Measurements from ENCODE around the gene FAM222B. TPM values are rescaled to one million over a fixed set of nuclear protein-coding genes. Genes with fewer than 3 reads are reported as not detected.
"Not testable (repeated sequence)": the region's sequence is repeated elsewhere in the genome, so short reads cannot be mapped to it uniquely, and the experiment has no call there.

Gene FAM222B
- total and polyA plus RNA-seq, 8 donors = 16.5 to 25.4 (median 19.6) TPM

DNA sequence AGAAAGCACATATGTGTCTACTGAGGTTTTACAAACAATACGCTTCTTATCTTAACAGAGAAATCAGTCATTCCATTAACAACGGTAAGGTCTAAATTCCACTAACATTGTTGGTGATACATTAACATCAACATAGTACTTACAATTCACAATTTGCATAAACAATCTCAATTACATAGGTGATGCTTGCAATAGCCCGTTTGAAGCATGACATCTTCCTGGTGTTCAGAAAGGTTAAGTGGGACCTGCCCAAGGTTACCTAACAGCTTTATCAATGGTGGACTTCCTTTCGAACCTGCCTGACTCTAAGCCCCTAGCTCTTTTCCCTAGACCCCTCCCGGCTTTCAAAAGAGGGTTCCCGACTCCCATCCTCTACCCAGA, 699 bp downstream of the FAM222B start:
- no peaks in the 10 kb centered on the region for H3K9me3 ChIP-seq
- H3K27me3 ChIP-seq = no peaks in the 10 kb centered on the region
- H3K27ac ChIP-seq = peak overlapping the region; percentile 52 to 73
- TF ChIP-seq, protein P1, sequence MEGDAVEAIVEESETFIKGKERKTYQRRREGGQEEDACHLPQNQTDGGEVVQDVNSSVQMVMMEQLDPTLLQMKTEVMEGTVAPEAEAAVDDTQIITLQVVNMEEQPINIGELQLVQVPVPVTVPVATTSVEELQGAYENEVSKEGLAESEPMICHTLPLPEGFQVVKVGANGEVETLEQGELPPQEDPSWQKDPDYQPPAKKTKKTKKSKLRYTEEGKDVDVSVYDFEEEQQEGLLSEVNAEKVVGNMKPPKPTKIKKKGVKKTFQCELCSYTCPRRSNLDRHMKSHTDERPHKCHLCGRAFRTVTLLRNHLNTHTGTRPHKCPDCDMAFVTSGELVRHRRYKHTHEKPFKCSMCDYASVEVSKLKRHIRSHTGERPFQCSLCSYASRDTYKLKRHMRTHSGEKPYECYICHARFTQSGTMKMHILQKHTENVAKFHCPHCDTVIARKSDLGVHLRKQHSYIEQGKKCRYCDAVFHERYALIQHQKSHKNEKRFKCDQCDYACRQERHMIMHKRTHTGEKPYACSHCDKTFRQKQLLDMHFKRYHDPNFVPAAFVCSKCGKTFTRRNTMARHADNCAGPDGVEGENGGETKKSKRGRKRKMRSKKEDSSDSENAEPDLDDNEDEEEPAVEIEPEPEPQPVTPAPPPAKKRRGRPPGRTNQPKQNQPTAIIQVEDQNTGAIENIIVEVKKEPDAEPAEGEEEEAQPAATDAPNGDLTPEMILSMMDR (IDR thresholded peaks at IDR 0.05) = no peak
- ATAC-seq = peak; percentile 25
- H3K36me3 ChIP-seq = no peaks in the 10 kb centered on the region
- no peak for DNase-seq
- peaks cover 0 to 25% of the 10 kb centered on the region in 2 donors for H3K4me1 ChIP-seq
- intact Hi-C loops (cut with DNase I) = no loop called here
- peak overlapping the region; percentile 62 to 65 for H3K4me3 ChIP-seq

DNA sequence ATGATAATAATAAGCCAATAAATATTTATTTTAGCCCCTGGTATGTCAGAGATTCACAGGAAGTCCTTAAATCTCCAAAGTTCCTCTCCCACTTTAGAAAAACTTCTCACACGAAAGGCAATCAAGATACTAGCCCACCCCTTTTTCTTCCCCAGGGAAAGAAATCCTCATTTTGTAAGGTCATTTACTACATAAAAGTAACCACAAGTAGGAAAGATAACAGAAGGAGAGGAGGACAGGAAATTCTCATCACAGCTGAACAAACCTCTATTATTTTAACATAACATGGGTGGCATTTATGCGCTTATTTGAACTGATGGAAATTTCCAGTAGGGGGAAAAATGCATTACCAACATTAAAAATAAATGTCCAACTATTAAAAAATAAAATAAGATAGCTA, 3.4 kb downstream of the FAM222B start:
- TF ChIP-seq, protein P1 (IDR thresholded peaks at IDR 0.05) = no peak
- H3K27ac ChIP-seq = no peak overlapping the region
- DNase-seq (no peak), ATAC-seq (no peak)
- H3K9me3 ChIP-seq = no peaks in the 10 kb centered on the region
- H3K4me3 ChIP-seq = no peak overlapping the region
- no peaks in the 10 kb centered on the region for H3K36me3 ChIP-seq
- intact Hi-C loops (cut with DNase I) = no loop called here
- peaks cover 0 to 25% of the 10 kb centered on the region in 2 donors for H3K4me1 ChIP-seq
- no peaks in the 10 kb centered on the region for H3K27me3 ChIP-seq

DNA sequence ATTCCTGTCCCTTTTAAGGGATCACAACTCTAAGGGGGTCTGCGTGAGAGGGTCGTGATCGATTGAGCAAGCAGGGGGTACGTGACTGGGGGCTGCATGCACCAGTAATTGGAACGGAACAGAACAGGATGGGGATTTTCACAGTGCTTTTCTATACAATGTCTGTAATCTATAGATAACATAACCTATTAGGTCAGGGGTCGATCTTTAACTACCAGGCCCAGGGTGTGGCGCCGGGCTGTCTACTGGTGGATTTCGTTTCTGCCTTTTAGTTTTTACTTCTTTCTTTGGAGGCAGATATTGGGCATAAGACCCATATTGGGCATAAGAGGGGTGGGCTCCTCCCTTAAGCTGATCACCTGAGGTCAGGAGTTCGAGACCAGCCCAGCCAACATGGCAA, 6.0 kb downstream of the FAM222B start:
- ATAC-seq; H3K36me3 ChIP-seq; H3K9me3 ChIP-seq; H3K27me3 ChIP-seq; H3K27ac ChIP-seq; intact Hi-C loops (cut with DNase I); H3K4me3 ChIP-seq: not testable (repeated sequence)
- DNase-seq = peak in 2 of 4 donors; percentile 10 to 20
- peaks cover 0 to 15% of the 10 kb centered on the region in 2 donors for H3K4me1 ChIP-seq

DNA sequence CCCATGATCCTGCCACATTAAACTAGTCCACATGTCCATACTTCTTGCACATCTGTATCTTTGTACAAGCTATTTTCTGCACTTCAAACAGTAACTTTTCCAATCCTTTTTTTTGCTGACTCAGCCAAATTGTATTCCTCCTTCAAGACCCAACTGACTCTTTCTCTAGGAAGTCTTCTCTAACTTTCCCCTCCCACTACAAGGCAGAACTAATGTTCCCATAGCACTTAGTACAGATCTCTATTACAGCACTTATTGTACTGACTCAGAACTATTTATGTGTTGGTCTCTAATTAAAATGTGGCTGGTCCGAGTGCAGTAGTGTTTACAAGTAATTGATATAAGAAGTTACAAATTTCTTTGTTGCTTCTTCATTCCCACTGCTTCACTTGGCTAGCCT, 8.2 kb downstream of the FAM222B start:
- TF ChIP-seq, protein P1 (IDR thresholded peaks at IDR 0.05) = no peak
- Histone ChIP-seq H3K4me3 (no peak overlapping the region), H3K36me3 (peaks cover 0 to 7% of the 10 kb centered on the region in 2 donors), H3K27ac (no peak overlapping the region), H3K9me3 (no peaks in the 10 kb centered on the region), H3K4me1 (peaks cover 0 to 5% of the 10 kb centered on the region in 2 donors), H3K27me3 (no peaks in the 10 kb centered on the region)
- intact Hi-C loops (cut with DNase I) = no loop called here
- no peak for DNase-seq
- no peak for ATAC-seq

DNA sequence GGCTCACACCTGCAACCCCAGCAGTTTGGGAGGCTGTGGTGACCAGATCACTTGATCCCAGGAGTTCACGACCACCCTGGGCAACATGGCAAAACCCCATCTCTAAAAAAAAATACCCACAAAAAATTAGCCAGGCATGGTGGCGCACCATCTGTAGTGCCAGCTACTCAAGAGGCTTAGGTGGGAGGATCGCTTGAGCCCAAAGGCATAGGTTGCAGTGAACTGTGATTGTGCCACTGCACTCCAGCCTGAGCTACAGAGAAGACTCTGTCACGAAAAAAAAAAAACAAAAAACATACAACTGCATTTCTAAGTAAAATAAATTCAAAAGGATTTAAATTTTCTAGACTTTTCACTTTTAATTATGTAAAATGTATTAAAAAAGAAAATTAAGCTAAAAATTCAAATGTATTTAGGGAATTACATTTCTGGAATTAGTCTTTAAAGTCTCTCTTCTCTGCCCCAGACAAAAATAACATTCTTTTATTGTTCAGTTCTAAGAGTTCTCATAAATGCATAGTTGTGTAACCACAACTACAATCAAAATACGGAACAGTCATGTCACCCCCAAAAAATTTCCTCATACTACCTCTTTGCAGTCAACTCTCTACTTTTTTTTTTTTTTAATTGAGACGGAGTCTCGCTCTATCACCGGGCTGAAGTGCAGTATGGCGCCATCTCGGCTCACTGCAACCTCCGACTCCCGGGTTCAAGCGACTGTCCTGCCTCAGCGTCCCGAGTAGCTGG, 14.1 kb downstream of the FAM222B start:
- TF ChIP-seq, protein P1 (IDR thresholded peaks at IDR 0.05) = no peak
- Histone ChIP-seq H3K4me1 (peaks cover 0 to 2% of the 10 kb centered on the region in 2 donors), H3K27ac (no peak overlapping the region), H3K36me3 (peaks cover 0 to 7% of the 10 kb centered on the region in 2 donors), H3K27me3 (no peaks in the 10 kb centered on the region), H3K9me3 (no peaks in the 10 kb centered on the region), H3K4me3 (no peak overlapping the region)
- intact Hi-C loops (cut with DNase I) = no loop called here
- DNase-seq = peak in 1 of 4 donors; percentile 17
- ATAC-seq = no peak

DNA sequence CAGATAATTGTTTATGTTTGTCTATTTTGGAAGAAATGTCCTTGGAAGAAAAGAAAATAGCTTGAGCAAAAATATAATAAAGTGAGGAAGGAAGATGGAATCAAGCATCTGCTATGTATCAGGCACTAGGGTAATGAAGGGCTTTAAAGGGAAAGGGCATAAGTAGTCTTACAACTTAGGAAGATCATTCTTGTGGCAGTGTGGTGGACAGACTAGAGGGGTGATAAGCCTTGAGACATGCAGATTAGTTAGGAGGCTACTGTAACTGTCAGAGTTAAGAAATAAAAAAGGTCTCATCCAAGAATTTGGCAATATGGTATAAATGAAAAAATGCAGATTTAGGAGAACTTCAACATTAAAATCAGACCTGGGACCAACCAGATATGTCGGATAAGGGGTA, 14.9 kb downstream of the FAM222B start:
- Histone ChIP-seq H3K4me3 (no peak overlapping the region), H3K27ac (no peak overlapping the region), H3K9me3 (no peaks in the 10 kb centered on the region), H3K36me3 (peaks cover 0 to 7% of the 10 kb centered on the region in 2 donors), H3K4me1 (peaks cover 0 to 6% of the 10 kb centered on the region in 2 donors), H3K27me3 (no peaks in the 10 kb centered on the region)
- DNase-seq = no peak
- intact Hi-C loops (cut with DNase I) = no loop called here
- TF ChIP-seq, protein P1 (IDR thresholded peaks at IDR 0.05) = no peak
- ATAC-seq = no peak
